ENCODE data around the gene NMB. TPM values are rescaled to one million over a fixed set of nuclear protein-coding genes. Genes with fewer than 3 reads are reported as not detected.
"Not testable (repeated sequence)": the region's sequence is repeated elsewhere in the genome, so short reads cannot be mapped to it uniquely, and the experiment has no call there.

Gene NMB, protein sequence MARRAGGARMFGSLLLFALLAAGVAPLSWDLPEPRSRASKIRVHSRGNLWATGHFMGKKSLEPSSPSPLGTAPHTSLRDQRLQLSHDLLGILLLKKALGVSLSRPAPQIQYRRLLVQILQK
- 29.2 and 36.2 TPM in 2 replicates for total RNA-seq (2014; rRNA removed; shearing (Covaris generic))

DNA sequence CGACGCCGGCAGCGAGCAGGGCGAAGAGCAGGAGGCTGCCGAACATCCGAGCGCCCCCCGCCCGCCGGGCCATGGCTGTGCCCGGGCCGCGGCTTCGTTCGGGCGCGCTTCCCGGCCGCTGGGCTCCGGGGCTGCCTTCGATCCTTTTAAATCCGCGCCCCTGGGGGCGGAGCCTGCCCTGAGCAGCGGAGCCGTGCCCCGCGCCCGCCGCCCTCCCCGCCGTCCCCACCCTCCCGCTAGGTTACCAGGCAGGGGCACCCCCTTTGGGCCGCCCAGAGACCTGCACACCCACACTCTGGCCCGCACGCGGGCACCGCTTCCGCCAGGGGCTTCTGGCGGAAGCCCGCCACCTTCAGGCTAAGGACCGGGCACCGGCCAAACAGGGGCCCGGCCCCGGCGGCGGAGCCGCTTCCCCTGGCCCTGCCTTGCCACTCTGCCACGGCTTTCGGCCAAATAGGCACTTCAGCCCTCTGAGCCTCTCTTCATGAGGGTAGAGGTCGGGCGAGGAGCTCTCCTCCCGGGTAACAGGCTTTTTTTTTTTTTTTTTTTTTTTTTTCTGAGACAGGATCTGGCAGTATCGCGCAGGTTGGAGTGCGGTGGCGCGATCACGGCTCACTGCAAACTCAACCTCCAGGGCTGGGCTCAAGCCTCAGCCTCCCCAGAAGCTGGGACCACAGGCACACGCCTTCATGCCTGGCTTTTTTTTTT is at the start of gene NMB:
Gene NMB (minus strand): TSS at position 120 of the 708 bp plus-strand sequence. CDS start 47 bp downstream, at position 73.
- peak; percentile 84 for DNase-seq (ENCODE audit: low read depth)

DNA sequence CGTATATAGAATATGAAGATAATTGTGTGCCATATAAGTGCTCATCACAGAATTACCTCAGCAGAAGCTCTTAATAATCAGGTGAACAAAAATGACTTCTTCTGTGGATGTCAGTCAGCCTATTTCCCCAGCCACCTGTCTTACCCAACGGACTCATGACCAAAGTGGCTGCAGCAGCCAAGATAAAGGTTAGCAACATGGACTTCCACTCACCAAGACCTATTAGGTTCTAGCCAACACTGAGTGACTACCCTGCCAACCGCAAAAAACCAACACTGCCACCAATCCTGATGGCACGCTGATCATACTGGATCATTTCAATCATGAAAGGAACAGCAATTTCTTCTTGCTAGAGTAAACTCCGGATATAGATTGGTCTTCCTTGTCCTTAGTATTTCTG is 45.8 kb upstream of the NMB start:
- no peak for DNase-seq (ENCODE audit: low read depth)

DNA sequence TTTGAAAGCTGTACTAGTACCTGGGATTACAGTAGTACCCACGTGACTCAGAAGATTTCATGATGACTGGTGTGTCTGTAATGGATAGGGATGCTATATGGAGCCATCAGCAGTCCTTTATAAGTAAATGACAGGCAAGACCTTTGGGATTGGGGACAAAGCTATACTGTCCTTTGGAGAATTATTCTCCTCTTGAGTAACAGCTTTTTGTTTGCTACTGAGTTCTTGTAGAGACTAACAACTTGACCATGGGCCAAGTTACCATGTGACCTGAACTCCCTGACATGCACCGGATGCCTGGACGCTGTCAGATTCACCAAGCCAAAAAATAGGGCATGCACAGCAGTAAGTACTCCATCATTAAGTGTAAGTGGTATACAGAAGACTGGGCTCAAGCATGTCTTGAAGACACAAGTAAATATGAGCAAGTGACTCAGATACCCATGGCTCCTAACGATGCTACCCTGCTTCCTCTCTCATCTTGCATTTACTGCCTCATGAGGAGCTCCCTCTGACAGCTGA is 45.0 kb upstream of the NMB start:
- peak; percentile 41 for DNase-seq (ENCODE audit: low read depth)

DNA sequence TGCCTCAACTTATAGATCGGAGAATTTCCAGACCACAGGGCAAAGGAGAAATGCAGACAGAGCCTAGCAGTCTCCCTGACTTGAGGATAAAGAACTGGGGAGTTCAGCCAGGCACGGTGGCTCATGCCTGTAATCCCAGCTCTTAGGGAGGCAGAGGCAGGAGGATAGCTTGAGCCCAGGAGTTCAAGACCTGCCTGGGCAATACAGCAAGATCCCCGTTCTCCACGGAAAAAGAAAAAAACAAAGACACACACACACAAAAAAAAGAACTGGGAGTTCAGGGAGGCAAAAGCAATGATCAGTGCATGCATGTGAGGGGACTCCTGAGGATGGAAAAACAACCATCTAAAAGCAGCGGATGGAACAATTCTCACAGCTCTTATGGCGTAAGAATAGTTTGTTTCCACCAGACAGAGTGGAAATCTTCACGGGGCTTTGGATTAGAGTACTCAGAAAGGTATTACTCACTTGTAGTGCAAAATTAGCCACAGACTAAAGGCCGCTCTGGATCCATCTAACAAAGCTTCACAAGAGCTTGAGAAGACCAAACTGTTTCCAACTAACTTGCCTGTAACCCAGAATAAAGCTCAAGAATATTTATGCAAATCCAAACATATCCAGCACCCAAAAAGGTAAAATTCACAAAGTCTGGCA is 41.7 kb upstream of the NMB start:
- DNase-seq (ENCODE audit: low read depth) = no peak

DNA sequence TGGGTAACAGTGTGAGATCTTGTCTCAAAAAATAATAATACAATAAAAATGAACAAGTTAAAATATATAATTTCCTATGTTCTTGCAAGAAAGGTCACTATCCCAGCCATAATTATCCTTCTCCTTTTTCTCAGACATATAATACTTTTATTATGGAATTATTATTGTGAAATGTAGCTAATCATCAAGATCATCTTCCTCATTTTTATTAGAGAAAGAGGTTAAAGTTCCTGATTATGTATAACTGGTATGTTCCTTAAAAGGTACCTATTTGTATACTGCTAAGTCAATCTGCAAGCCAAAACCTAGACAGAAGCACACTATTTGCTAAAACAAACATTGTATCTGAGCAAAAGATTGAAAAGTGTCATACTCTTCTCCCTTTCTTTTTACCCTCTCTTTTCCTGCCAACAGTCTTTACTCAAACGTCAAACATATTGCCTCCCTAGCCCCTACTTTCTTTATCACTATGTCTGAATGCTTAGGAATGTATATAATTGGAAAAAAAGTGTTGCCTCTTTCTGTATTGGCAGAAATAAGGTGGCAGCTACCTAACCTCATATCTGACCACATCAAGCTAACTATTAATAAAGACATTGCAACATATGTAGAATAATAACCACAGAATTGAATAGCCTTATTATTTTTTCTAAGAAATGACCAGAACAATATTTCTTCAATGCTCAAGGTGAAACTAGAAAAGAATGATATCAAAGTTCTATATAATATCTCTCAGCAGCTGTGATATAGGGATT is 39.4 kb upstream of the NMB start:
- no peak for DNase-seq (ENCODE audit: low read depth)

DNA sequence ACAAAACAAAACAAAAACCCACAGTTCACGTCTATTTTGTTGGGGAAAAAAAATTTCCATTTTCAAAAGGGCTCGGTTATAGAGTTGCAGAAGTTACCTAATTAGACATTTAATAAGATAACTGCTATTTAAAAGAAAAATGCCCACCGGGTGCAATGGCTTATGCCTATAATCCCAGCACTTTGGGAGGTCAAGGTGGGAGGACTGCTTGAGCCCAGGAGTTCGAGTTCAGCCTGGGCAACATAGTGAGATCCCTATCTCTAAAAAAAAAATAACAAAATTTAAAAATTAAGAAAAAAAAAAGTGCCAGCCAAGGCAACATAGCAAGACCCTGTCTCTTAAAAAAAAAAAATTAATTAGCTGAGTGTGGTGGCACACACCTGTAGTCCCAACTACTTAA is 38.8 kb upstream of the NMB start:
- no peak for DNase-seq (ENCODE audit: low read depth)

DNA sequence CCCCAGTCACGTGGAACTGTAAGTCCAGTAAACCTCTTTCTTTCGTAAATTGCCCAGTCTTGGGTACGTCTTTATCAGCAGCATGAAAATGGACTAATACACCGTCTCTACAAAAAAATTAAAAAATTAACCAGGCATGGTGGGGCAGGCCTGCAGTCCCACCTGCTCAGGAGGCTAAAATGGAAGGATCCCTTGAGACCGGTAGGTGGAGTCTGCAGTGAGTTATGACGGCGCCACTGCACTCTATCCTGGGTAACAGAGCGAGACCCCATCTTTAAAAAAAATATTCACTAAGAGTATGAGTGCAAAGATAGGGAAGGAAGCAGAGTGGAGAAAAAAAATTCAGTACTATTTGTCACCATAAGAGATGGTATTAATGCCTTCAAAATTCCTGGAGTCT is 32.3 kb upstream of the NMB start:
- DNase-seq (ENCODE audit: low read depth) = no peak

DNA sequence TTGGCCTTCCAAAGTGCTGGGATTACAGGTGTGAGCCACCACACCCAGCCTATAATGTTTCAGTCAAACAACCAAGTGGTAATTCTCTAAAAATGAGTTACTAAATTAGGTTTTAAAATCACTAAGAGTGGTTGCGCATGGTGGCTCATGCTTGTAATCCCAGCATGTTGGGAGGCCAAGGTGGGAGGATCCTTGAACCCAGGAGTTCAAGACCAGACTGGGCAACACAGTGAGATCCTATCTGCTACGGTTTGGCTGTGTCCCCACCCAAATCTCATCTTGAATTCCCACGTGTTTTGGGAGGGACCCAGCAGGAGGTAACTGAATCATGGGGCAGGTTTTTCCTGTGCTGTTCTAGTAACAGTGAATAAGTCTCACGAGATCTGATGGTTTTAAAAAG is 31.9 kb upstream of the NMB start:
- no peak for DNase-seq (ENCODE audit: low read depth)

DNA sequence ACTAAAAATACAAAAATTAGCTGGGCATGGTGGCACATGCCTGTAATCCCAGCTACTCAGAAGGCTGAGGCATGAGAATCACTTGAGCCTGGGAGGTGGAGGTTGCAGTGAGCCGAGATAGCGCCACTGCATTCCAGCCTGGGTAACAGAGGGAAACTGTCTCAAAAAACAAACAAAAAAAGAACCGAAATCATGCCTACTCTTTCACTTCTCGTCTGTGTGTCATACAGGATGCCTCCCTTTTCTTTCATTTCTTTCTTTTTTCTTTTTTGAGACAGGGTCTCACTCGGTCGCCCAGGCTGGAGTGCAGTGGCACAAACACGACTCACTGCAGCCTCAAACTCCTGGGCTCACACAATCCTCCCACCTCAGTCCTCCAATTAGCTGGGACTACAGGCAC is 28.4 kb upstream of the NMB start:
- not testable (repeated sequence) for DNase-seq (ENCODE audit: low read depth)

DNA sequence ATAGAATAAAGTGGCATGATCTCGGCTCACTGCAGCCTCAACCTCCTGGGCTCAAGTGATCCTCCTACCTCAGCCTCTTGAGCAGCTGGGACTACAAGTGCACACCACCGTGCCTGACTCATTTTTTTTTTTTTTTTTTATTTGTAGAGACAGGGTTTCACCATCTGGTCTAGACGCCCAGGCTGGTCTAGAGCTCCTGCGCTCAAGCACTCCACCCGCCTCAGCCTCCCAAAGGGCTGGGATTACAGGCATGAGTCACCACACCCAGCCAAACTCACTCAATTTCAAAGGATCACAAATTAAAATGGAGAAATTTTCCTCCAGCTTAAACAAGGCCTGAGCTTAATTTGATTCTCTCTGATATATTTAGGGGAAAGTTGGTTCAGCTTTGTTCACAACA is 27.3 kb upstream of the NMB start:
- peak; percentile 94 for DNase-seq (ENCODE audit: low read depth)

DNA sequence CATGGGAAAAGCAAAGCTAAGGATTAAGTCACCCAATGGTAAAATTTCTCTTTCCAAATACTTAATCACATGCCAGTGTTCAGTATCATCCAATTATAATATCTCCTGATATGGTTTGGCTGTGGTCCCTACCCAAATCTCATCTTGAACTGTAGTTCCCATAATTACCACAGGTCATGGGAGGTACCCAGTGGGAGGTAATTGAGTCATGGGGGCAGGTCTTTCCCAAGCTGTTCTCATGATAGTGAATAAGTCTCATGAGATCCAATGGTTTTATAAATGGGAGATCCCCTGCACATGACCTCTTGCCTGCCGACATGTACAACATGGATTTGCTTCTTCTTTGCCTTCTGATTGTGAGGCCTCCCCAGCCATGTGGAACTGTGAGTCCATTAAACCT is 26.1 kb upstream of the NMB start:
- peak; percentile 37 for DNase-seq (ENCODE audit: low read depth)

DNA sequence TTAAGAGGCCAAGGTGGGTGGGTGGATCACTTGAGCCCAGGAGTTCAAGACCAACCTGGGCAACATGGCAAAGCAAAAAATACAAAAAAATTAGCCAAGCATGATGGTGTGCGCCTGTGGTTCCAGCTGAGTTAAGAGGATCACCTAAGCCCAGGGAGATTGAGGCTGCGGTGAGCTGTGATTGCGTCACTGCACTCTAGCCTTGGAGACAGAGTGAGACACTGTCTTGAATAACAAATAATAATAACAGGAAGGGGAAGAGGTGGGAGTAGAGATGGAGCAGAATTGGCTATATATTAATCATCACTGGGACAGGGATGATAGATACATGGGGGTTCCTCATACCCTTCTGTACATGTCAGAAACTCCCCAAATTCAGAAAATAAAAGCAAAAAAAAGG is 23.8 kb upstream of the NMB start:
- no peak for DNase-seq (ENCODE audit: low read depth)

DNA sequence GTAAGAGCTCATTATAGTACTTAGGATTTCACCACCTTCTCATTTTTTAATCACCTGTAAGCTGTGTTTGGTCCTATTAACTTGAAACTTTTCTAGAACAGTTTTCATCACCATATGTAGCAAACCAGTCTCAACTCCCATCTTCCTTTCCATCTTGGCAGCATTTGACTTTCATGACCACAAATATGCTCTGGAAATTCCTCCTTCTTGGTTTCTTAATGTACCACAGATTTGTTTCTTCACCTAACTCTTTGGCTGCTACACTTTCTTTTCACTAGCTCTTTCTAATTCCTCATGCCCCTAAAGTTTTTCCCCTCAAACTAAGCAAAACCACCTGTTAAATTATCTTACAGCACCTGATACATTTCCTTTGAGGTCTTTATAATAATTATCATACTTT is 13.2 kb upstream of the NMB start:
- DNase-seq (ENCODE audit: low read depth) = peak; percentile 78

DNA sequence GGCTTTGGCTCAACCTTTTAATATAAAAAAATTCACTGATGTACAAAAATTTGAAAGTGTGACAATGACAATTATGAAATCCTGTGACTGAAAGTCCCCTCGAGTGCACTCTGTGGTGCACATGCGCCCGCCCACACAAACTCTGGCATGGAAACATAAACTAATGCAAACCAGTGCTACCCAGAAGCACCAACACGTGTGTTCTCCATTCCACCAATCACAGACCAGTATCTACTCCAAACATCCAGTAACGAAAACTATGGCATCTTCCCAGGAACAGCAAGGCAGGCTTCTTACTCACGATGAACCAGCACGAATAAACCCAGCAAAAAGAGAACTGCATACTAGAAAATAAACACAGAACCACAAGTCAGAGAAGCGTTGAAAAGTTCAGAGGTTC is 11.7 kb upstream of the NMB start:
- DNase-seq (ENCODE audit: low read depth) = no peak

DNA sequence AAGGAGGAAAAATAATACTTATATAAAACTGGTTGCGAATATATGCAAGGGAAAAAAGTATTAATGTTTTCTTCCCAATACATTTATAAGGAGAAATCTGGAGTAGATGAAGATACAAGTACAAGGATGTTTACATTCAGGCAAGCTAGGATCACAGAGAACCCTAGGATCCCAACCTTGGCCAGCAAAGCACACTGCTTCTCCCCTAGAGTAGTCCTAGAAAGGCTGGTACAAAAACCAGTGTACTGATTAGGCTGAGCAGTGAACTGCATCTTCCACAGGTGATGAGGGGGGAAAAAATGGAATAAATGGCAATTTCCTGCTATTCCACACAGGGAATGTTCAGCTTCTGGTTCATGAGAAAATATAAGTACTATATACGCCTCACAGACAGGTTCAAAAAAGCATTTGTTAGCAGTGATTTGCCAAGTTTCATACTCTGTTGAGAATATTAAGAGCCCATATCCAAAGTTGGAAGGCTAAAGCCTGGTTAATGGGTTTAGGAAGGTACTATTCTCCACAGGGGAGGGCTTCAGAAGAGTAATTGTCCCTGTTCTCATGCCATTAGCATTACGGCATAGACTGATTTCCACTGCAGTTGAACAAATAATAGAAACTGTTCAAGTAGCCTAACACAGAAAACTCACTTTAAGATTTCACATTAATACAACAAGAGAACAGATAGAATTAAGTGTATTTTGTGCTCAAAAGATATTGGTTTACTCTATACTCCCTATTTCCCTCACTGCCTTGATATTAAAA is 10.4 kb upstream of the NMB start:
- DNase-seq (ENCODE audit: low read depth) = no peak

DNA sequence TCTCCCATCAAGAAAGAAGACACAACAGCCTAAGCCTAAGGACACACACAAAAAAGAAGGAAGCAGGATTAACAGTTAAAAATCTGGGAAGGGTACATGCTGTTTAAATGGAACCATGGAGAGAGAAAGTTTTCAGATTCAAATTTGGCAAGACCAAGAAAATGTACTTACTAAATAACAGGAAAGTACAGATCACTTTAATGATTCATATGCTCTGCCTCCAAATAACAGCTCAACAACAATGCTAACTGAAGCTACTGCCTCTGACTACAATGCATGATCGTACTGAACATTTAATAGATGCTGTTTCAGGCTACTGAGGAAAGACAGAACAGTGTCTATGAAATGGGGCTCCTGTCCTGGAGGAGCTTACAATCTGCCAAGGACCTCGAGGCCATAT is 8.4 kb upstream of the NMB start:
- no peak for DNase-seq (ENCODE audit: low read depth)

DNA sequence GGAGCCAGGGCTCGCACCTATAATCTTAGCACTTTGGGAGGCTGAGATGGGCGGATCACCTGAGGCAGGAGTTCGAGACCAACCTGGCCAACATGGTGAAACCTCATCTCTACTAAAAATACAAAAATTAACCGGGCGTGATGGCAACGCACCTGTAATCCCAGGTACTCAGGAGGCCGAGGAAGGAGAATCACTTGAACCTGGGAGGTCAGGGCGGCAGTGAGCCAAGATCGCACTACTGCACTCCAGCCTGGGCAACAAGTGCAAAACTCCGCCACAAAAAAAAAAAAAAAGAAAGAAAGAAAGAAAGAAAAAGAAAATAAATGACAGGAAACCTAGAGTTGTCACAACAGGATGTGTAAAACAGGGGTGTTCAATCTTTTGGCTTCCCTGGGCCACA is 3.0 kb upstream of the NMB start:
- DNase-seq (ENCODE audit: low read depth) = no peak

DNA sequence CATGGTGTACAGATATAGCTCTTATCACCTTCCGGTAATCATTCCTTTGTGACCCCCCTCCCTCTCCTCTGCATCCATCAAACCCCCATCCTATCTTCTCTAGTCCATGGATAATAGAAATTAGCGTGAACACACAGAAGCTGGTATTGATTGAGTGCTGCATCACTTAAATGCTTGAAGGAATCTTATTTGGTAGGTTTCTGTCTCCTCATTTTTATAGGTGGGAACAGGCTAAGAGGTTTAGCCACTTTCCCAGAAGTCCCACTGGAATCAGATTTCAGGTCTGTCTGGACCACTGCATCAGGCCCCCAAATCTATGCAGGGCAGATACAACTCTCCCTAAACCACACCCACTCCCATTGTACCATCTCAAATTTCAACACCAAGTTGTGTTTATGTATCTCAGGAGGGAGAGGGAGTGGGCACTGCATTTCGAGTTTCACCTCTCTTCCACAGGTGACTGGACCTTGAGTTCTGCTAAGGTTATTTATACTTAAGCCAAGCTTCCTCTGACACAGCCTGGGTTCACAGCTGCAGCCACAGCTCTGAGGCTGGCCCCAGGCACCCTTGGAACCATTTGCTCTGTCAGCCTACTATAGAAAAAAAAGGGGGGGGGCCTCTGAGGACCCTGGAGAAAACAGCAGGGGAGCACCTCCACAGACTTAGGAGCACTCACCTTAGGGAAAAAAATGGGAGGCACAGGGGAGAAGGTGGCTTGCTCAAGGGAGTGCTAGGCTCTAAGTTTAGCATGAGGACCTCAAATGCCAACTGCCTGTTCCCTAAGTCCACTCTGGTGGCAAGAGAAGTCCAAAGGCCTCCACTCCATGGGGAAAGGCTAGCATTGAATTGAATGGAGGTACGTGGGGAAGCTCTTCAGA is 2.1 kb upstream of the NMB start:
- DNase-seq (ENCODE audit: low read depth) = no peak

DNA sequence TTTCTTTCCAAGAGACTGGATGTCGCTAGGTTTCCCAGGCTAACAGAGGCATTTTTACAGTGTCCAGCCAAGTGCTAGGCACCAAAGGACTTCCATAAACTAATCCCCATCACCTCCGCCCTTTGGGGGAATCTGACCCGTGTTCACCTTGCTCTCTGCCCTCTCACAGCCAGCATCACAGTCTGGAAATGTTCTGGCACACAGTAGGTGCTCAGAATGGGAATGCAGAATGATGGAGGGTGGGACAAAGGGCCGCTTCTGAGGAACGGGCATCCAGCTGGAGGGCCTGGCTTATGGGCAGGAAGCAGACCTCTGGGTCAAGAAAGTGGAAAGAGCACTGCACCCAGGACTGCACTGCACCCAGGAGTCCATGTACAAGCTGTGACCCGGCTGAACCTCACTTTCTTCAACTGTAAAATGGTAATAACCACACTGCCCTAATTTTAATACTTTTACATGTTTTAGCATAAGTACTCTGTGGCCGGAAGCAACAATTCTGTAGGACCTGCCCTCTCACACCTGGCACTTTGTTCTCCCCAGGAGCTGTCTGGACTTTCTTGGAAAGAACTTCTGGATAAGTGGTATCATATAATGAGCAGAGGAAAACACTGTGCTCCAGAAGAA is 901 bp upstream of the NMB start:
- DNase-seq (ENCODE audit: low read depth) = no peak

DNA sequence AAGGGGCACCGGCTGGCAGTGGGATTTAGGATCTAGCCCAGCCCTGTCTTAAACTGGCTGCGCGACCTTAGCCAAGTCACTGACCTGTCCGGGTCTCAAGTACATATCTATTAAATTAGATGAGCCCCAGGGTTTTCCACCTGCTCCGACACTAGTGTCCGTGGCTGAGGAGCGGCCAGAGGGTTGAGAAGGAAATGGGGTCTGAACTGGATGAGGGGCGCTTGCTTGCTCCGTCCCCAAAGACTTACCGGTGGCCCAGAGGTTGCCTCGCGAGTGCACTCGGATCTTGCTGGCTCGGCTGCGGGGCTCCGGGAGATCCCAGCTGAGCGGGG is 285 bp downstream of the NMB start:
- DNase-seq (ENCODE audit: low read depth) = no peak

All from RPMI7951 (cell line).